GM12875 (cell line): ENCODE data around the gene ASPSCR1.

Experiments
- H3K4me3 ChIP-seq: one replicate; pipeline ENCODE4 v1.5.1; 2011; ENCODE audit warnings: low read depth, low read length, control low read depth
- CTCF ChIP-seq: IDR thresholded peaks from 2 replicates; pipeline ENCODE4 v1.5.1; 2011; ENCODE audit warnings: low read depth, mild to moderate bottlenecking, control low read depth, inconsistent platforms, low read length, moderate library complexity, borderline replicate concordance; ENCODE audit not compliant: insufficient read depth

ASPSCR1 gene

GRCh38 chr17:81983011-81983638 is 5.7 kb downstream of the ASPSCR1 start:
- H3K4me3 ChIP-seq, result no peak overlapping the region
- TF ChIP-seq CTCF, result no peak

- no peak overlapping the region for H3K4me3 ChIP-seq
- no peak for TF ChIP-seq CTCF
These were observed 6.4 kb downstream of the ASPSCR1 start for GRCh38 chr17:81983639-81984373.

GRCh38 chr17:81984773-81985410 is 7.5 kb downstream of the ASPSCR1 start:
- no peak overlapping the region for H3K4me3 ChIP-seq
- no peak for TF ChIP-seq CTCF

GRCh38 chr17:81986606-81987005 is 9.2 kb downstream of the ASPSCR1 start:
- TF ChIP-seq CTCF, result no peak
- H3K4me3 ChIP-seq, result no peak overlapping the region

GRCh38 chr17:81987161-81987770 is 9.8 kb downstream of the ASPSCR1 start:
- TF ChIP-seq CTCF, result no peak
- no peak overlapping the region for H3K4me3 ChIP-seq

GRCh38 chr17:81990836-81991683 is 13.6 kb downstream of the ASPSCR1 start:
- H3K4me3 ChIP-seq, result no peak overlapping the region
- no peak for TF ChIP-seq CTCF
